HG02852 (cell line): Measurements from ENCODE around the gene BCAM.
"Not testable (repeated sequence)": the region's sequence is repeated elsewhere in the genome, so short reads cannot be mapped to it uniquely, and the experiment has no call there.

Source experiments
- ATAC-seq: cut with Tn5 transposase; IDR thresholded peaks from one replicate; pipeline ENCODE4 v1.9.1; 2021; ENCODE audit warnings: mild to moderate bottlenecking, moderate library complexity; ENCODE audit not compliant: unreplicated experiment

Gene BCAM

GRCh38 chr19:44848036-44848811 is 39.3 kb downstream of the BCAM start:
- ATAC-seq, result no peak

GRCh38 chr19:44848812-44849447 is 40.0 kb downstream of the BCAM start:
- no peak for ATAC-seq

- ATAC-seq, result no peak
These were observed 41.8 kb downstream of the BCAM start for GRCh38 chr19:44850641-44851109.

GRCh38 chr19:44851427-44851826 is 42.5 kb downstream of the BCAM start:
- ATAC-seq, result no peak

- ATAC-seq, result no peak
These were observed 46.7 kb downstream of the BCAM start for GRCh38 chr19:44855606-44856005.

GRCh38 chr19:44856421-44857083 is 47.6 kb downstream of the BCAM start:
- ATAC-seq, result no peak

GRCh38 chr19:44857837-44858236 is 48.9 kb downstream of the BCAM start:
- no peak for ATAC-seq

- ATAC-seq, result not testable (repeated sequence)
These were observed 52.7 kb downstream of the BCAM start for GRCh38 chr19:44861576-44861975.

GRCh38 chr19:44863990-44864389 is 55.1 kb downstream of the BCAM start:
- ATAC-seq, result no peak

GRCh38 chr19:44865196-44865767 is 56.4 kb downstream of the BCAM start:
- ATAC-seq, result no peak

- ATAC-seq, result no peak
These were observed 57.8 kb downstream of the BCAM start for GRCh38 chr19:44866664-44867063.

GRCh38 chr19:44867578-44867977 is 58.7 kb downstream of the BCAM start:
- ATAC-seq, result no peak

- ATAC-seq, result no peak
These were observed 61.0 kb downstream of the BCAM start for GRCh38 chr19:44869733-44870470.
